HG02943 (cell line): ENCODE data around the gene KCNAB1.
"Not testable (repeated sequence)": the region's sequence is repeated elsewhere in the genome, so short reads cannot be mapped to it uniquely, and the experiment has no call there.

Source experiments
- ATAC-seq: cut with Tn5 transposase; IDR thresholded peaks from one replicate; pipeline ENCODE4 v1.9.1; 2021; ENCODE audit warnings: mild to moderate bottlenecking, low read depth, moderate library complexity; ENCODE audit not compliant: unreplicated experiment

The KCNAB1 gene

DNA sequence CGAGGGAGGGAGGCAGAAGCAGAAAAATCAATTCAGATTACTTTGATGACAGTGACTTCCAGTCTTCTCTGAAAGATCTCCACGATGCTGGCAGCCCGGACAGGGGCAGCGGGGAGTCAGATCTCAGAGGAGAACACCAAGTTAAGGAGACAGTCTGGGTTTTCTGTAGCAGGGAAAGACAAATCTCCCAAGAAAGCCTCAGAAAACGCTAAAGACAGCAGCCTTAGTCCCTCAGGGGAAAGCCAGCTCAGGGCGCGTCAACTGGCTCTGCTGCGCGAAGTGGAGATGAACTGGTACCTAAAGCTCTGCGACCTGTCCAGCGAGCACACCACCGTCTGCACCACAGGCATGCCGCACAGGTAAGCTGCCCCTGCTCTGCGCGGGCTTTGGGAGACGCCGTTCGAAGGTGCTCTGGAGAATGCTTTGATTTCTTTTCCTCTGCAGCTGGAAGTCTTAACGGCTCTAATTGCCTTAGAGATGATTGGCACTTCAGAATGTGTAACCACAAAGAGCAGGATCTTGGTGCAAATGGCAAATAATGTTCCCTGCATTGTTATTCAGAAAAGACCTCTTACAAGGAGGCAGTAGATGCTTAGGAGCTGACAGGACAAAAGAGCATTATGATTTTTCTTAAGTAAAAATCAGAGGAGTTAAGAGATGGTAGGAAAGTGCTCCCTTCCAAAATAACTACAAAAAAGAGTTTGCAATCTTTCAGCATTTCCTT is at the start of gene KCNAB1:
KCNAB1 (plus strand) TSS at position 51 of the 724 bp plus-strand sequence.
- no peak for ATAC-seq

DNA sequence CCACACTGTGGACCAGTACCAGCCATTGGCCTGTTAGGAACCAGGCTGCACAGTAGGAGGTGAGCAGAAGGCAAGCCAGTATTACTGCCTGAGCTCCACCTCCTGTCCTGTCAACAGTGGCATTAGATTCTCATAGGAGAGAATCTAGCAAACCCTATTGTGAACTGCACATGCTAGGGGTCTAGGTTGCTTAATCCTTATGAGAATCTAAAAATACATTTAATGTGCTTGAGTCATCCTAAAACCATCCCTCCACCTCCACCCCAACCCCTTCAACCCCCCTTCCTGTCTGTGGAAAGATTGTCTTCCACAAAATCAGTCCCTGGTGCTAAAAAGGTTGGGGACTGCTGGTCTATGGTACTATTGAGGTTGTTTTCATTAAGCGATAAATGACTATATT is 49.3 kb upstream of the KCNAB1 start:
- ATAC-seq, result no peak

DNA sequence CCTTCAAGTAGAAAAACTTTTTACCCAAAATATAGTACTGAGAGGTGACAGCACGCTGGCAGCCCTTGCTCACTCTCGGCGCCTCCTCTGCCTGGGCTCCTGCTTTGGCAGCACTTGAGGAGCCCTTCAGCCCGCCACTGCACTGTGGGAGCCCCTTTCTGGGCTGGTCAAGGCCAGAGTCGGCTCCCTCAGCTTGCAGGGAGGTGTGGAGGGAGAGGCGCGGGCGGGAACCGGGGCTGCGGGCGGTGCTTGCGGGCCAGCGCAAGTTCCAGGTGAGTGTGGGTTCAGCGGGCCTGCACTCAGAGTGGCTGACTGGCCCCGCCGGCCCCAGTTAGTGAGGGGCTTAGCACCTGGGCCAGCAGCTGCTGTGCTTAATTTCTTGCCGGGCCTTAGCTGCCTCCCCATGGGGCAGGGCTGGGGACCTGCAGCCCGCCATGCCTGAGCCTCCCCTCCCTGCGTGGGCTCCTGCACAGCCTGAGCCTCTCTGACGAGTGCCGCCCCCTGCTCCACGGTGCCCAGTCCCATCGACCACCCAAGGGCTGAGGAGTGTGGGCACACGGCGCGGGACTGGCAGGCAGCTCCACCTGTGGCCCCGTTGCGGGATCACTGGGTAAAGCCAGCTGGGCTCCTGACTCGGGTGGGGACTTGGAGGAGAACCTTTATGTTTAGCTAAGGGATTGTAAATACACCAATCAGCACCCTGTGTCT is 47.3 kb upstream of the KCNAB1 start:
- ATAC-seq, result not testable (repeated sequence)

DNA sequence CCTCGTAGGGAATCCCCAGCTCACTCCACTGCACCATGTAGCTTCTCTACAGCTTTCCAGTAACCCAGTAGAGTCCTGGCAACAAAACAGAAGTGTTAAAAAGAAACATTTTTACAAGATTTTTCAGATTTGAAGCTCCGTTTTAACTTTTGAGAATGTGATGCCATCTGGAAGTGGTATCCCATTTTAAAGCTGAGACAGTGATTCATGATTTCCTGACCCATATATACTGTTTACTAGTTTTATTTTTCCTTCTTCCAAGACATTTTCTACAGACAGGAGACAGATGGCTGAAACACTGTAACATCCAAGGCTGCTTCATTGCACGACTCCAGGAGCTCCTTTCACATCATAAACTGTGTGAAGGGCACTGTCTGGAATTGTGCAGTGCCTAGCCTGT is 30.3 kb upstream of the KCNAB1 start:
- no peak for ATAC-seq

DNA sequence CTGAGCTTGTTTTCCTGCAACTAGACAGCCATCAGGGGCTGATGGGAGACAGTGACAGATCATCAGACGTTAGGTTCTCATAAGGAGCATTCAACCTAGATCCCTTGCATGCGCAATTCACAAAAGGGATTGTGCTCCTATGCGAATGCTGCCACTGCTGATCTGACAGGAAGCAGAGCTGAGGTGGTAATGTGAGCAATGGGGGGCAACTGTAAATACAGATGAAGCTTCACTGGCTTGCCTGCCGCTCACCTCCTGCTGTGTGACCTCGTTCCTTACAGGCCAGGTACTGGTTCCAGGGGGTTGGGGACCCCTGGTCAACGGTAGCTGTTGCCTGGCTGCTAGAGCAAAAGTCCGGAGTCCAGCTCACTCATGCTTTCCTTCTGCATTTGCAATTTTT is 26.4 kb upstream of the KCNAB1 start:
- ATAC-seq, result no peak

DNA sequence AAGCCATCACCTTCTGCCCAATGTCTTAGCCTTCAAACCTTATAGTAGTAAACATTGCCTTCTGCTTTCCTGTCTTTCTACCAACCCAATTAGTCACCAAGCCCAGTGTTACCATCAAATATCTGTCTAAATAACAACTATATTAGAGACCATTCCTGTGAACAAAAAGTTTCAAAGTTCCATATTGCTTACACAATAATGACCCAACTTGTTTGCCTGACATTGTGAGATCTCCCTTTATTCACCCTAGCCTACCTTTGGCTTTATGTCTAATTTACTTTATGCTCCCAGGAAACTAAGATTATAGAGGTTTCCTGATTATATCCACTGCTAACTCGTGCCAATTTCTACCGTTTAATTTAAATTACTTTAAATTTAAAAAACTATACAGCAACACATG is 26.0 kb upstream of the KCNAB1 start:
- no peak for ATAC-seq

DNA sequence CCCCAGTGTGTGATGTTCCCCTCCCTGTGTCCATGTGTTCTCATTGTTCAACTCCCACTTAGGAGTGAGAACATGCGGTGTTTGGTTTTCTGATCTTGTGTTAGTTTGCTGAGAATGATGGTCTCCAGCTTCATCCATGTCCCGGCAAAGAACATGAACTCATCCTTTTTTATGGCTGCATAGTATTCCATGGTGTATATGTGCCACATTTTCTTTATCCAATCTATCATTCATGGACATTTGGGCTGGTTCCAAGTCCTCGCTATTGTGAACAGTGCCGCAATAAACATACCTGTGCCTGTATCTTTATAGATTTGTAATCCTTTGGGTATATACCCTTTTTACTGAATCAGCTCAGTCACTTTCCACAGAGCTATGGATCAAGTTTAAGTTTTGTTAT is 24.7 kb upstream of the KCNAB1 start:
- ATAC-seq, result not testable (repeated sequence)

DNA sequence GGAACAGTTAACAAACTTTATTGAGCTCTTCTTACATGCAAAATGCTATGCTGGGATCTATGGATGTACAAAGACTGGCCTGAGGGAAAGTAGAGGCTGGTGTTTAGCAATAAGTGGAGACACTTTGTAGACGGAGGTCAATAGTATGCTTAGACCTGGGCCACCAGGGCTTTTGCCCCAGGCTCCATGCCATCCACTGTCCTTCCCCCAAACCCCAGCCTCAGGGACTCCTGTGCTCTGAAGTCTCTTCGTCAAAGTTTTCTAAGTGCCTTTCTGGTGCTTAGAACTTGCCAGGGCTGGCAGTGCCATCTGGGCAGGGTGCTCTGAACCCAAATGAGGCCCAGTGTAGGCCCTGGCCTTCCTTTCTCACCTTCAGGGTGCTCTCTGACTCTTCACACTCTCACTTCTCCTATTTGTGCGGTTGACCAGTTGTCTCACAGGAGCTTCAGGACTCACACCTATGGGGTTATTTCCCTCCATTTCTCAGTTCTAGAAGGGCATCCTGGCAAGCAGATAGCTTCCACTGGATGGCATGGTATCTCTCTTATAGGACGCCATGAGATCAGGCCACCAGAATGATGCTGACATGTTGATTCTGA is 21.8 kb upstream of the KCNAB1 start:
- no peak for ATAC-seq

DNA sequence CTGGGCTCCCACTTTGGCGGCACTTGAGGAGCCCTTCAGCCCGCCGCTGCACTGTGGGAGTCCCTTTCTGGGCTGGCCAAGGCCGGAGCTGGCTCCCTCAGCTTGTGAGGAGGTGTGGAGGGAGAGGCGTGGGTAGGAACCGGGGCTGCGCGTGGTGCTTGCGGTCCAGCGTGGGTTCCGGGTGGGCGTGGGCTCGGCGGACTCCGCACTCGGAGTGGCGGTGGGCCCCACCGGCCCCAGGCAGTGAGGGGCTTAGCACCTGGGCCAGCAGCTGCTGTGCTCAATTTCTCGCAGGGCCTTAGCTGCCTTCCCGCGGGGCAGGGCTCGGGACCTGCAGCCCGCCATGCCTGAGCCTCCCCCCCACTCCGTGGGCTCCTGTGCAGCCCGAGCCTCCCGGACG is 21.0 kb upstream of the KCNAB1 start:
- ATAC-seq, result not testable (repeated sequence)

DNA sequence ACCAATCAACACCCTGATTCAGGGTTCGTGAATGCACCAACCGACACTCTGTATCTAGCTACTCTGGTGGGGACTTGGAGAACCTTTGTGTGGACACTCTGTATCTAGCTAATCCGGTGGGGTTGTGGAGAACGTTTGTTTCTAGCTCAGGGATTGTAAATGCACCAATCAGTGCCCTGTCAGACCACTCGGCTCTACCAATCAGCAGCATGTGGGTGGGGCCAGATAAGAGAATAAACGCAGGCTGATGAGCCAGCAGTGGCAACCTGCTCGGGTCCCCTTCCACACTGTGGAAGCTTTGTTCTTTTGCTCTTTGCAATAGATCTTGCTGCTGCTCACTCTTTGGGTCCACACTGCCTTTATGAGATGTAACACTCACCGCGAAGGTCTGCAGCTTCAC is 20.4 kb upstream of the KCNAB1 start:
- not testable (repeated sequence) for ATAC-seq

DNA sequence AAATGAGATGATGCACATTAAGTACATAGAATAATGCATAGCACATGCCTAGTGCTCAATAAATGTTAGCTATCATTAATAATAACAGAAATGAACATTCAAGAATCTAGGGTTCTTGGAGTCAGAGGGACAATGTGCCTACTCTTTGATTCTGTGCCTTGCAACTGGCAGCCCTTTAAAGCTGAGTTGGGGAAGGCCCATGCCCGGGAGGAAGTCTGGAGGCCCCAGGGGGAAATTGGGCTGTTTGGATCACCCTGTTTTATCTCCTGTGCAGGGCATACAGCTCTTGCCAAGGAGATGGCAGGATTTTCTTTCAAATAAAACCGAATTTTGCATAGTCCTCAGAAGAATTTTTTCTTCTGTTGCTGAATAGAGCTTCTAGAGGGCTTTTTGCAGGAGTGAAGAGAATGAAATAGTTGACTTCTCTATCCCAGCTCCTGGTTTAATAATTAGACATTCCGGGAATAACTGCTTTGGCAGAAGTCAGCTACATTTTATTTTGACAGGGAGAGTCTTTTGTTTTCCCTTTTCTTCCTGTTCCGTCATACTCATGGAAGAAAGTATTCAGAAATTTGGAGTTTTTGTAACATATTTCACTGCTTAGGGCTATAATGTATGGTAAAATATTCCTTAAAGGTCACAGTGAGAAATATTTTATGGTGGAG is 18.0 kb upstream of the KCNAB1 start:
- no peak for ATAC-seq

DNA sequence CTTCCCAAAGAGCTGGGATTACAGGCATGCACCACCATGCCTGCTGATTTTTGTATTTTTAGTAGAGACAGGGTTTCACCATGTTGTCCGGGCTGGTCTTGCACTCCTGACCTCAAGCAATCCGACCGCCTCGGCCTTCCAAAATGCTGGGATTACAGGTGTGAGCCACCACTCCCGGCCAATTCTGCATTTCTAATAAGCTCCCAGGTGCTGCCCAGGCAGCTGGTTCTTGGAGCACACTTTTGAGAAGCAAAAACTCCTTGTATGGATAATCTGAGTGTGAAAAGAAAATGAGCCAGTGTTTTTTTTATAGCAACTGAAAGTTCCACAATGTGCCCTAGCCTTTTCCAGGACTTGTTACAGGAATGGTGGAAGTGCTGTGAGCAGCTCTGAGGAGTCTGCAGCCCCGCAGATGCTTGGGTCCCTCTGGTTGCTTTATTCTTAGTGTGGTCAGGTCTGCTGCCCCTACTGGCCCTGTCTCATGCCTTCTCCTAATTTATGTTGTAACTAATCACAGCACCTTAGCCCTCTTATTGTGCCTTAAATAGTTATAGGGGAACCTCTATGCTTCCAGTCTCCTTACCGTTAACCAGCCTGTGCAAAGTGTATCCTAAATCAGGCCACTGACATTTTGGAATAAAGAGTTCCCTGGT is 13.5 kb upstream of the KCNAB1 start:
- no peak for ATAC-seq

DNA sequence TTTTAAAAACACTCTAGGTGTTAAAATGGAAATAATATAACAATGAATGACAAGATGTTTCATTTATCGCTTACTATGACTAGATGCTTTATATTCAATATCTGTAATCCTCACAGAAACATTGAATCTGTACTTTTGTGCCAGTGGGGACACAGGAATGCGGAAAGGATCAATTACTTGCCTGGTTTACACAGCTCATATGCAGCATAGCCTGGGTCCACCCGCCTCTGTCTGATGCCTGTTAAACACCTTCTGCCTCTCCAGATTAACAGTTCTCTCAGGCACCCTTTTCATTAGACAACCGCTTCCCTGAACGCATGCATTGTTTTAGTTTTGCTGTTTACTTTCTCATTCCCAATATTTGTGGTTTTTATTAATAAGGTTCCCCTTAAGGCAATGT is 12.9 kb upstream of the KCNAB1 start:
- ATAC-seq, result no peak

DNA sequence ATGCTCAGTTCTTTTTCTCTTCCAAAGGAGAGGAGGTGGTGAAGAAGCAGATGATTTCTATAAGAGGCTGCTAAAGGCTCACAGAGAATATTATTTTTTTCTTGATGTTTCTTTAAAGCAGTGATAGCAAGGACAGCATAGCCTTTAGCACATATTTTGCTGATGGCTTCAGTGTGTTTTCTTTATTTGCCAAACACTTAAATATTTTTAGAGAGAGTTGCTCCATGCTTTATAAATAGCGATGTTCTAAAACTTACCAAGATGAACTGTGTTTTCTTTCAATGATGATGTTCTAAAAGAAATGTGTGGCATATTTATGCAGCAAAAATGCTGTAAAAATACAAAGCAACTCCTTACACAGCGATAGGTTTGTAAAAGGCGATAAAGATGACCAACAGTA is 11.8 kb upstream of the KCNAB1 start:
- ATAC-seq, result no peak

DNA sequence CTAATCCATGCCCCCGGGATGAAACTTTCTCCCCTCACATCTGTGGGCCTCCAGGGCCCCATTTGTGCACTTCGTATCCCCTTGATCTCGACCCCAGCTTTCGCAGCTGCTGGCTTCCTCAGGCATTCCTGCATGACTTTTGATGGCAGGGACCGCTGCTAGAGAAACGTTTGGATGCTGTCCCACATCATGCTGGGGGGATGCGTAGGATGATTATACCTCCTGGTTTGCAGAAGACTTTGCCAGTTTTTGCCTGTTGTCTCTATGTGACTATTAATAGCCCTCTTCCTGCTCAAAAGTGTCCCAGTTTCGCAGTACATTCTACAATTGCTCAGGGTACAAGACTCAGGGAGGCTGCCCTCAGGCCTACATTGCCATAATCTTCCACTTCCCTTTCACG is 10.4 kb upstream of the KCNAB1 start:
- no peak for ATAC-seq

DNA sequence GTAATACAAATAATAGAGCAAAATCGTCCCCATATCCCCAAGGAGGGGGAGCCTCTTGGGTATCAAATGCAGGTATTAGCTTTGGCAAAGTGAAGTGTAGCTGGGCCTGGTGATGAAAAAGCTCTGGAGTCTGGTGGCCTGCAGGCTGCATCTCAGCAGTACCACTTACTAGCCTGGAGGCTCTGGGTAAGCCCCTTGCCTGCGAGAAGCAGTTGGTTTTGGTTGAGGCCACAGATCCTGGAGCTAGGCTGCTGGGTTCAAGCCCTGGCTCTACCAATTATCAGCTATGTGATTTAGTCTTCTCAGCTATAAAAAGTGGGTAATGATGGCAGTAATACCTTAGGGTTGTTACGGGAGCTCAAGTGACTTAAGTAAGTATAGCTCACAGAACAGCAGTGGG is 6.1 kb downstream of the KCNAB1 start:
- no peak for ATAC-seq

DNA sequence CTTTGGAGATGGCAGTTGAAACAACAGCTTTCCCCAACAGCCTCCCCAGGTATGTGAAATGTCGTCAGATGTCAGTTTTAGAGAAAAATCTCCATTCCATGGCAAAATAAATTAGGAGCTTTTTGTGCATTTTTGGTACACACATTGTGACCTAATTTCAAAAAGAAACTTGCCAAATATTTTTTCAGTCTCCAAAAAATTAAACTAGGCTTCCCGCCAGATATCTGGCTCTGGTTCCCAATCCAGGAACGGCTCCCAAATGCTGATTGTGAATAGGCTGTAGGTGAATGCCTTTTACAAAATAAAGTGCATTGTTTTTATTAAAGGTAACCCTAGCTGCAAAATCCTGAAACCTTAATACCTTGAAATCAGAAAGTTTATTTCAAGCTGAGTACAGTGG is 10.9 kb downstream of the KCNAB1 start:
- ATAC-seq, result no peak

DNA sequence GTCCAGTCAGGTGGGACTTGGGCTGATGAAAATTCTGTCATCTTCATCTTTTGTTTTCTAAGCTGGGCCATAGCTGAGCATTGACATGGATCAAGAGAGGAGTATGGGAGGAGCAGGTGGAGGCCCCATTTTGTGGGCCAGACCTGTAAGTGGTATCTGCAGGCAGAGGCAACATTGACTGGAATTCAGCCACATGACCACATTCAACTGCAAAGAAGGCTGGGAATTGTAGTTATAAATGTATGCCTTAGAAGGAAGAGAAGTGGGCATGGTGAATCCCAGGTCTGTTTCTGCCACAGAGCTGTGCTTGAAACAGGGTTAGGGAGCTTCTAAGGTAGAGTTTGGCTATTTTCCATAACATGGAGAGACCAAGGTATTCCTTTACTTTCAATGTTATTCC is 11.4 kb downstream of the KCNAB1 start:
- ATAC-seq, result no peak

DNA sequence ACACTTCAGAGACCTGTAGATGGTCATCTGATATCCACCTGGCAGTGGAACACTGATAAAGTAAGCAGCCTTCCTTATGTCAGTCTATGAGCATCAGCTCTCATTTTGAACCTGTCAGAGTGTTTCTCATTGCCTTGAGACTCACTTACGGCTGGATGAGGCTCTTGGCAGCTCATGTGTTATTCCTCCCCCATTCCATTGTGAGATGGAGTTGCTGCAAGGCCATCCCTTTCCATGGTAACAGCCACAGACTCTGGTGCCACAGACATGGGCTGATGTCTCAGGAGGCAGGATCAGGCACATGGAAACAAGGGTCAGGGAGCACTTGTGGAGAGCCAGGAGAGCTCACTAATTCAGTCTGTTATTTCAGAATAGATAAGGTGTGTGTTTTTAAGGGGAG is 11.9 kb downstream of the KCNAB1 start:
- ATAC-seq, result no peak

DNA sequence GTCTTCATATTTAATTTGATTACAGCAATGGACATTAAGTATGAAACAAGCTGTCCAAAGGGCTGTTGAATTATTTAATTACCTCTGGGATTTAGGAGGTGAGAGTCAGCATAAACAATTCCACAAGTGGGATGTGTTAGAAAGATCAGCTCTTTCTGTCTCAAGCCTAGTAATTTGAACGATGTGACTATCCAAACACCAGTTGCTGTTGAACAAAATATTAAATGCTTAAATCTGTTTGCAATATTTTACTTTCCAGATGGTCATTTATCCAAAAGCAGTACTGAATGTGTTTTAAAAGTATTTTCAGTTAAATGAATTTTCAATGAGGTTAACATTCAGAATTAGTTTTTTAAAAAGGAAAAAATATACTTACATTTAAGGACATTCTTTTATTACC is 12.7 kb downstream of the KCNAB1 start:
- ATAC-seq, result no peak
